ENCODE measurements around the gene NT5E. TPM values are rescaled to one million over a fixed set of nuclear protein-coding genes. Genes with fewer than 3 reads are reported as not detected.

Gene NT5E
- polyA plus RNA-seq, 6 donors from 2014 or later, result 97.8 to 211 (median 131) TPM

DNA sequence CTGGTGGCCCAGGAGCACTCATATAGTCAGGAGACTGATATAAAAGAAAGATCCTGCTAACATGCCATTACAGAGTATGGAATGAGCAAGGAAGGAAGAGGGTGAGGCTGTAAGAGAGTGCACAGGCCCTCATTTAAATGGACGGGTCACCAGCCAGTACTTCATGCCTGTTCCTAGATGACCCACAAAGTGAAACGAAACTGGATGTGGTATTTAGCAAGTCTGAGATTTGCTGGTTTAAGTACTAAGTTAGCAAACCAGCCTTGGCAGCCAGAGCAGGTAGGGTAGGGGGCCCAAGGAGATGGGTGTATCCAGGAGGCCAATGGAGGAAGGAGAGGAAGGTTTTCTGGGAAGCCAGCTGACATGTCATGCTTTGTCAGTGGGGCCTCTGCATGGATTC, 15.9 kb downstream of the NT5E start:
- no peaks in the 10 kb centered on the region for H3K9me3 Mint-ChIP-seq
- H3K4me1 Mint-ChIP-seq, result peaks cover 35 to 58% (median 57%) of the 10 kb centered on the region in 3 donors
- H3K27me3 Mint-ChIP-seq, result no peaks in the 10 kb centered on the region
- peak overlapping the region in 6 of 8 donors; percentile 6 to 84 (median 56) for H3K4me3 Mint-ChIP-seq
- ATAC-seq (ENCODE audit: low read depth in 2 of 2), result no peak
- H3K27ac Mint-ChIP-seq, result peak overlapping the region in 3 of 6 donors; percentile 31 to 86 (median 33)
- no peaks in the 10 kb centered on the region for H3K36me3 Mint-ChIP-seq
- DNase-seq, result no peak

DNA sequence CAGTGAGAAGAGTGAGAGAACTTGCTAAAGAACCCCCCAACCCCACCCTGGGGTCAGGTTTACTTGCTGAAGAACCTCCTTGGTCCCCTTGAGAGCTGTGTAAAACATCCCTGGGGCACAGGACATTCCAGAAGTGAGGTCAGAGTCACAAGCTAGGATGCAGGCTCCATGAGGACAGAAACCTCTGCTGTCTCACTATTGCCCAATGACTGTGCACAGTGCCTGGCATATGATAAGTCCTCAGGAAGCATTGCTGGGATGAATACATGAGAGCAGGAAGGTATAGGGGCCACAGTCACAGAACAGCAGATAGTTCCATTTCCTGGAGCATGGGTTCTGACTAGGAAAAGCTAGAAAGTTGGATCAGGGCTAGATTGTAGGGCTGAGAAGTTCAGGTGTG, 18.4 kb downstream of the NT5E start:
- Mint-ChIP-seq H3K27ac (peak overlapping the region in 1 of 6 donors; percentile 47), H3K9me3 (no peaks in the 10 kb centered on the region), H3K36me3 (no peaks in the 10 kb centered on the region), H3K27me3 (no peaks in the 10 kb centered on the region), H3K4me1 (peaks cover 24 to 38% (median 33%) of the 10 kb centered on the region in 3 donors), H3K4me3 (no peak overlapping the region)
- DNase-seq, result no peak
- no peak for ATAC-seq (ENCODE audit: low read depth in 2 of 2)

DNA sequence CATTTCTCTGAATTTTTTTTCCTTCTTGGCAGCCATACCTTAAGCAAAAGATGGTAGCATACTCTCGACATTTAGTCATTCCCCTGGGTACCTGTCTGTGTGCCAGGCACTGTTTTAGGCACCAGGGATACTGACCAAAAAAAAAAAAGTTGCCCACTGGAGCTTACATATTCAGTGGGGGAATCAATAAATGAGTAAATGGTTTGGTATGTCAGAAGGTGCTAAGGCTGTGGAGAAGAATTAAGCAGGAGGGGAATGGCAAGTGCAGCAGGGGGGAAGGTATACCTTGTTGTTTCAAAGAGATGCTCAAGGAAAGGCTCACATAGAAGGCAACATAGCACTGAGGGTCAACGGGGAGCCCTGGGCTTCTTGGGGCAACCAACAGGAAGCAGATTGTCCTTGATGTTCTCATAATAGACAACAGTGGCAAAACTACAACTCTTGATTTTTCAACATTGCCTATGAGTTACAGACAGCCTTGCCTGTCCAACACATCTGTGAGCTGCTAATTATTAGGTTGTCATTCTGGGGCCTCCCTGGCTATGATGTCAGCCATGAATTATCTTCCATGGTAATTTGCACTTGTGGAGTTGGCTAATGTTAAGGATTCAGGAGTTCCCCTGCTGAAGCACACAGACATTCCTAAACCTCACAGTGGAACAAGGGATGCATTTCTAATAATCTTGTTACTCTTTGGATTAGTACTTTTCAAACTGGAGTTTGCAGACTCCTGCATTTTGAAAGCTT, 19.6 kb downstream of the NT5E start:
- Mint-ChIP-seq H3K4me1 (peaks cover 18 to 28% (median 24%) of the 10 kb centered on the region in 3 donors), H3K36me3 (no peaks in the 10 kb centered on the region)

DNA sequence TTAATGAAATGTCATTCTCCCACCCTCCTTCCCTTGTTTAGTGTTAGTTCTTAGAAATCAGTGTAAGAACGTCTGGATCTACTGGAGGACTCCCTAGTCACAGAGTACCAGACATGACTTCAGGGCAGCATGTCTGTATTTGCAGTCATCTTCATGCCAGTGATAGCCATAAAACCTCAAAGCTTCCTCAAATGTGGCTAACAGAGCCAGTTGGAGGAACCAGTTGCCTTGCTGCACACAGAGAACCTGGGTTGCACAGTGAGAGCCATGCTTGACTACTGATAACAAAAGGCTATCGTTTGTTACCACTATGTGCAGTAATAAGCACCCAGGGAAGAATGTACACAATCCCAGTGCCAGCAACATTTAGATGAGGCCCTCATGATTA, 20.1 kb downstream of the NT5E start:
- H3K9me3 Mint-ChIP-seq, result no peaks in the 10 kb centered on the region
- H3K27ac Mint-ChIP-seq, result peak overlapping the region in 1 of 6 donors; percentile 38
- H3K4me3 Mint-ChIP-seq, result no peak overlapping the region

More for the DNA sequence above, 19.6 kb downstream of the NT5E start:
- DNase-seq (no peak), ATAC-seq (ENCODE audit: low read depth in 2 of 2) (no peak)
- Mint-ChIP-seq H3K9me3 (no peaks in the 10 kb centered on the region), H3K27me3 (no peaks in the 10 kb centered on the region), H3K27ac (peak overlapping the region in 2 of 6 donors; percentile 20 to 77), H3K4me3 (no peak overlapping the region)

DNA sequence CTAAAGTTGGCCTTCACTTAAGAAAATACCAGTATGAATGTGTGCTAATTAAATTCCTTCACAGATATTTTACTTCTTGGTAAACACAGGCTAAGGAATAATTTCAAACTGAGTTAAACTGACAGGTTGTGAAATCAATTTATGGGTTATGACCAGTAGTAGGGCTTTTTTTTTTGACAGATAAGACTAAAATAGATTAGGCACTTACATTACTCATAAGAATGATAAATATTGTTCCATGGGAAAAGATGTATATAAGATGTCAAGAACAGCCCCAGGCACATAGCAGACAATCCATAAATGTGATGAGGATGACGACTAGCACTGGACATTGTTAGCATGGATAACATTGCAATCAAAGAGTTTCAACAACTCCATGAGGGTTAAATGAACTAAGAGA, 22.9 kb downstream of the NT5E start:
- H3K36me3 Mint-ChIP-seq, result no peaks in the 10 kb centered on the region
- H3K4me1 Mint-ChIP-seq, result peaks cover 0 to 9% (median 3%) of the 10 kb centered on the region in 3 donors
- DNase-seq (no peak), ATAC-seq (ENCODE audit: low read depth in 2 of 2) (no peak)
- H3K27me3 Mint-ChIP-seq, result no peaks in the 10 kb centered on the region
- no peak overlapping the region for H3K4me3 Mint-ChIP-seq
- H3K27ac Mint-ChIP-seq, result peak overlapping the region in 3 of 6 donors; percentile 51 to 71 (median 64)
- H3K9me3 Mint-ChIP-seq, result peaks cover 0 to 5% (median 0%) of the 10 kb centered on the region in 7 donors

More for the DNA sequence above, 20.1 kb downstream of the NT5E start:
- Mint-ChIP-seq H3K4me1 (peaks cover 12 to 22% (median 18%) of the 10 kb centered on the region in 3 donors), H3K27me3 (no peaks in the 10 kb centered on the region), H3K36me3 (no peaks in the 10 kb centered on the region)
- ATAC-seq (ENCODE audit: low read depth in 2 of 2) (no peak), DNase-seq (no peak)

DNA sequence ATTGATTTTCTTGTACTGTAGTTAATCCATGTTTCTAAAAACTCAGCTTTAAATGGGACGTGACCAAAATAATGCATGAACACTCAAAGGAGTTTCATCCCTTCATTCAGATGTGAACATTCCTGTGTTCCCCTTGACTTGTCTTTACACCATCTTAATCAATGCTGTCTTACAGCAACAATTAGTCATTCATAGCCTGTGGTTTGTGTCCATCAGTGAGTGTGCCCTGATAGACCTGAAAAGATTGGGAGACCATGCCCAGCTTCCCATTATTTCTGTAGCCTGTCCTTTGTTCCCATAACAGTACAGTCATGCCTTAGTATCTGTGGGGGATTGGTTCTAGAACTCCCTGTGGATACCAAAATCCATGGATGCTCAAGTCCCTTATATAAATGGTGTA, 23.9 kb downstream of the NT5E start:
- Mint-ChIP-seq H3K9me3 (peaks cover 0 to 5% (median 0%) of the 10 kb centered on the region in 7 donors), H3K27ac (peak overlapping the region in 1 of 6 donors; percentile 33), H3K27me3 (no peaks in the 10 kb centered on the region), H3K4me1 (peaks cover 0 to 4% (median 3%) of the 10 kb centered on the region in 3 donors), H3K36me3 (no peaks in the 10 kb centered on the region), H3K4me3 (no peak overlapping the region)
- no peak for ATAC-seq (ENCODE audit: low read depth in 2 of 2)
- no peak for DNase-seq

DNA sequence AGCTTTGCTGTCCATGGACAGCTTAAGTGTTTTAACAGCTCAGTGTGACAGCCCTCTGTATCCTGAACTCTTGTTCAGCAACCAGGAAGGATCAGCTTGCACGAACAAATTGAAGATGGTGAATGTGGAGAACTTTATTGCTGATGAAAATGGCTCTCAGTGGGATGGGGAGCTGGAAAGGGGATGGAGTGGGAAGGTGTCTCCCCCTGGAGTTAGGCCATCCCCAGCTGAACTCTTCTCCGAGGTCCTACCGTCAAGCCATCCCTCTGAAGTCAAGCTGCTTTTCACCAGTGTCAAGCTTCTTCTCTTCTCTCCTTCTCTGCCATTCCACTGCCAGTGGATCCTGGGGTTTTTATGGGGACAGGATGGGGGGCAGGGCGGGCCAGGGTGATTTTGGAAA, 26.6 kb downstream of the NT5E start:
- no peak for DNase-seq
- Mint-ChIP-seq H3K4me1 (peaks cover 0 to 11% (median 2%) of the 10 kb centered on the region in 3 donors), H3K4me3 (no peak overlapping the region)

DNA sequence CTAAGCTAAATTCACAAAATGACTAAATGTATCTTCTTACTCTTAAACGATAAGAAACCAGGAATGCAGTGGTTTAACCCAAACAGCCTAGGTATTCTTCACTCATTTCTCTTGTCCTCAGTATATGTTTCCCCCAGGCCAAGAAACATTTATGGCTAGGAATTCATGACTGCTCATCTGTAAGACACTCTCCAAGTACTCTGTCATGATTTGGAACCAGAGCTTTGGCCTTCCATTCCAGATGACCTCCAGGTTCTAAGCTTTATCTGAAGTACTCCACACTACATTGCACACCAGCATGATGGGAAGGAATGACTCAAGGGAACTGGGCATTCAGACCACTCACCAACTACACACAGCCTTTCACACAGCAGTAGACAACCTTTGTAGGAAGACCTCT, 29.3 kb downstream of the NT5E start:
- peaks cover 0 to 5% (median 0%) of the 10 kb centered on the region in 7 donors for H3K9me3 Mint-ChIP-seq
- no peak for DNase-seq
- H3K4me3 Mint-ChIP-seq, result no peak overlapping the region
- no peaks in the 10 kb centered on the region for H3K36me3 Mint-ChIP-seq
- peak overlapping the region in 3 of 6 donors; percentile 31 to 53 (median 47) for H3K27ac Mint-ChIP-seq
- ATAC-seq (ENCODE audit: low read depth in 2 of 2), result no peak
- H3K27me3 Mint-ChIP-seq, result no peaks in the 10 kb centered on the region
- H3K4me1 Mint-ChIP-seq, result peaks cover 9 to 25% (median 19%) of the 10 kb centered on the region in 3 donors

More for the DNA sequence above, 26.6 kb downstream of the NT5E start:
- no peak for ATAC-seq (ENCODE audit: low read depth in 2 of 2)
- H3K27me3 Mint-ChIP-seq, result no peaks in the 10 kb centered on the region
- no peak overlapping the region for H3K27ac Mint-ChIP-seq
- peaks cover 0 to 5% (median 0%) of the 10 kb centered on the region in 7 donors for H3K9me3 Mint-ChIP-seq
- H3K36me3 Mint-ChIP-seq, result no peaks in the 10 kb centered on the region

DNA sequence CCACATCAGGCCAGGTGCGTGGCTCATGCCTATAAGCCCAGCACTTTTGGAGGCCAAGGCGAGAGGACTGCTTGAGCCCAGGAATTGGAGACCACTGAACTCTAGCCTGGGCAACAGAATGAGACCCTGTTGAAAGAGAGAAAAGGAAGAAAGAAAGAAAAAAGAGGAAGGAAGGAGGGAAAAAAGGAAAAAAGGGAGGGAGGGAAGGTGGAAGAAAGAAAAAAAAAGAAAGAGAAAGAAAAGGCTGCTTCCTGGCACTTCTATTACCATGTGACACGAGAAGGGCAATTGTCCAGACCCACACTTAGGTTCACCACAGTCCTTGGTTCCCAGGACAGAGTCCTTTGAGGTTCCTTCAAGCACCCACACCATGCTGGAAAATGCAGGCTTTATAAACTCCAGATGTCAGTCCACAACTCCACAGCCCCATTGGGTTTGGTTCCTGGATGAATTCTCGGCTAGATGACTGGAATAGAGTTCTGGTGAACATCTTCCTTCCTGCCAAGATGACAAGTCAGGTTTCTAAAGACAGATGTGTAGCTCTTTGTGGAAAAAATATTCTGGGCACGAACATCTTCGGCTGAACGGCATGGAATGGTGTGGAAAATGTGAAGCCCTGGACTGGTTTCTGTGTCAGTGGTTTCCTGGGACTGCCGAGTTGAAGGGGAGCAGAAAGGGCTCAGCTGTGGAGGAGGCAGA, 32.5 kb downstream of the NT5E start:
- Mint-ChIP-seq H3K4me3 (no peak overlapping the region), H3K4me1 (peaks cover 9 to 25% (median 19%) of the 10 kb centered on the region in 3 donors), H3K9me3 (no peaks in the 10 kb centered on the region), H3K27ac (peak overlapping the region in 4 of 6 donors; percentile 39 to 99 (median 68)), H3K36me3 (peaks cover 0 to 6% of the 10 kb centered on the region in 2 donors), H3K27me3 (no peaks in the 10 kb centered on the region)
- DNase-seq (no peak), ATAC-seq (ENCODE audit: low read depth in 2 of 2) (no peak)

DNA sequence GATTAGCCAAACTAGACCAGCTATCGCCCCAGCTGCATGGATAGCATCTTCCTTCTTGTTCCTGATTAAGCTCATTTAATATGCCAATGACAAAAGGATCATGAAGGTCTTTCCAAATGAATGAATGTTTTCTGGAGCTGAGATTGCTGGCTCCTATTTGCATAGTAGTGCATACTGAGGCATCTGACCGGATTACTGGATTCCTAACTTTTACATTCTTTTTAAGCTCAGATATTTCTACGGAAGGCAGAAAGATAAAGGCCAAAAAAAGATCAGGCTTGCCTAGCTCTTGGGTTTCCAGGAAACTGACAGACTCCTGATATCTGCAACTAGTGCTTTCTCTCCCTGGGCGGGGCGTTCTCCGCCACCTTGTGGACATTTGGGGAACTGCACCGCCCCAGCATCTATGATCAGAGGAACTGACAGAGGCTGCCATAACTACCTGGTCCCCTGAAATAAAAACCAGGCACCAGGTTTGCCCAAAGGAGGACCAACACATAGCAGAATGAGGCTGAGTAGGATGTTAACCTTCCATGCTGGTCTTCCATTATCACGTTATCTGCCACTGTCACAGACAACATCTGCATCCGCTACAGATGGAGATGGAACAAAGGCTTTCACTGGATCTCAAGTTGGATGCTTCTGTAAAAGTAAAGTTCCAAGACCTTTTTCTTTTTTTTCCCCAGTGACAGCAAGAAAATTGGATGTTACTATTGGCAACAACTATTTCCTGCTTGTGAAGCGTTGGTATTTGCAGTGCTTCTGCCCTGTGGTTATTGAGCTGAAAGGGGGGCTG, 33.2 kb downstream of the NT5E start:
- Mint-ChIP-seq H3K4me3 (no peak overlapping the region), H3K27me3 (no peaks in the 10 kb centered on the region), H3K27ac (peak overlapping the region in 3 of 6 donors; percentile 21 to 47 (median 44)), H3K36me3 (peaks cover 0 to 6% of the 10 kb centered on the region in 2 donors), H3K4me1 (peaks cover 9 to 25% (median 19%) of the 10 kb centered on the region in 3 donors), H3K9me3 (no peaks in the 10 kb centered on the region)
- peak; percentile 72 for DNase-seq
- ATAC-seq (ENCODE audit: low read depth in 2 of 2), result peak; percentile 63 to 82

DNA sequence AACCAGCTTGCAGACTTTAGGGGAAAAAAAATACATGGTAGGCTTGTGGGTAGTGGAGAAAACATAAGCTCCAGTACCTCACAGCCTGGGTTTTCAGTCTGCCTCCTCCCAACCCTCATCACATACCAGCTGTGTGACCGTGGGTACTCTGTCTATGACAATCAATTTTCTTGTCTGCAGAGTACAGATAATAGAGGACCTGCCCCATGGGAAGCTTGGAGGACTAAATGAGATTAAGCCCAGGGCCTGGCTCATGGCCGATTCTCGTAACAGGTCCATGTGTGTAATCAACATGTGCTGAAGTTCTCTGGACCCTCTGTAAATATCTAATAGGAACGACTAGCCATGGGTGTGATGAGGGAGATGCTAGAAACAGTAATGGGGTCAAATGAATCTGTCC, 34.0 kb downstream of the NT5E start:
- peaks cover 9 to 25% (median 19%) of the 10 kb centered on the region in 3 donors for H3K4me1 Mint-ChIP-seq
- no peak overlapping the region for H3K27ac Mint-ChIP-seq
- H3K9me3 Mint-ChIP-seq, result no peaks in the 10 kb centered on the region
- no peak for DNase-seq
- ATAC-seq (ENCODE audit: low read depth in 2 of 2), result no peak
- H3K4me3 Mint-ChIP-seq, result no peak overlapping the region
- no peaks in the 10 kb centered on the region for H3K27me3 Mint-ChIP-seq
- H3K36me3 Mint-ChIP-seq, result peaks cover 0 to 6% of the 10 kb centered on the region in 2 donors

DNA sequence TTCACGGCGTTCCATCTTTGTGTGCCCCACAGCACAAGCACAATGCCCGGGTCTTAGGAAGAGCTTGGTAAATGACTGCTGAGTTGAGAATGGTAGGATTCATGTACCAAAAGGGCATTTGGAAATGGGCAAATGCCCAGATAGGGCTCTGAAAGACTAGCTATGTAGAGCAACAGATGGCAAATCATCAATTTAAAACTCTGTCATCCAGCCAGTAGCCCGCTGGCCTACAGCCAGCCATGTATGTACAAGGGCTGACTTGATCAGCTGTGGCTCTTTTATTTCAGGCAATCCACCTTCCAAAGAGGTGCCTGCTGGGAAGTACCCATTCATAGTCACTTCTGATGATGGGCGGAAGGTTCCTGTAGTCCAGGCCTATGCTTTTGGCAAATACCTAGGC, 35.1 kb downstream of the NT5E start:
- no peaks in the 10 kb centered on the region for H3K9me3 Mint-ChIP-seq
- H3K4me1 Mint-ChIP-seq, result peaks cover 9 to 25% (median 19%) of the 10 kb centered on the region in 3 donors
- ATAC-seq (ENCODE audit: low read depth in 2 of 2) (no peak), DNase-seq (no peak)
- no peak overlapping the region for H3K4me3 Mint-ChIP-seq
- peaks cover 0 to 6% of the 10 kb centered on the region in 2 donors for H3K36me3 Mint-ChIP-seq
- H3K27me3 Mint-ChIP-seq, result no peaks in the 10 kb centered on the region
- no peak overlapping the region for H3K27ac Mint-ChIP-seq

All from naive B cell (primary cell).